Measurements from ENCODE around the gene SFRP2.

SFRP2 gene, protein sequence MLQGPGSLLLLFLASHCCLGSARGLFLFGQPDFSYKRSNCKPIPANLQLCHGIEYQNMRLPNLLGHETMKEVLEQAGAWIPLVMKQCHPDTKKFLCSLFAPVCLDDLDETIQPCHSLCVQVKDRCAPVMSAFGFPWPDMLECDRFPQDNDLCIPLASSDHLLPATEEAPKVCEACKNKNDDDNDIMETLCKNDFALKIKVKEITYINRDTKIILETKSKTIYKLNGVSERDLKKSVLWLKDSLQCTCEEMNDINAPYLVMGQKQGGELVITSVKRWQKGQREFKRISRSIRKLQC

DNA sequence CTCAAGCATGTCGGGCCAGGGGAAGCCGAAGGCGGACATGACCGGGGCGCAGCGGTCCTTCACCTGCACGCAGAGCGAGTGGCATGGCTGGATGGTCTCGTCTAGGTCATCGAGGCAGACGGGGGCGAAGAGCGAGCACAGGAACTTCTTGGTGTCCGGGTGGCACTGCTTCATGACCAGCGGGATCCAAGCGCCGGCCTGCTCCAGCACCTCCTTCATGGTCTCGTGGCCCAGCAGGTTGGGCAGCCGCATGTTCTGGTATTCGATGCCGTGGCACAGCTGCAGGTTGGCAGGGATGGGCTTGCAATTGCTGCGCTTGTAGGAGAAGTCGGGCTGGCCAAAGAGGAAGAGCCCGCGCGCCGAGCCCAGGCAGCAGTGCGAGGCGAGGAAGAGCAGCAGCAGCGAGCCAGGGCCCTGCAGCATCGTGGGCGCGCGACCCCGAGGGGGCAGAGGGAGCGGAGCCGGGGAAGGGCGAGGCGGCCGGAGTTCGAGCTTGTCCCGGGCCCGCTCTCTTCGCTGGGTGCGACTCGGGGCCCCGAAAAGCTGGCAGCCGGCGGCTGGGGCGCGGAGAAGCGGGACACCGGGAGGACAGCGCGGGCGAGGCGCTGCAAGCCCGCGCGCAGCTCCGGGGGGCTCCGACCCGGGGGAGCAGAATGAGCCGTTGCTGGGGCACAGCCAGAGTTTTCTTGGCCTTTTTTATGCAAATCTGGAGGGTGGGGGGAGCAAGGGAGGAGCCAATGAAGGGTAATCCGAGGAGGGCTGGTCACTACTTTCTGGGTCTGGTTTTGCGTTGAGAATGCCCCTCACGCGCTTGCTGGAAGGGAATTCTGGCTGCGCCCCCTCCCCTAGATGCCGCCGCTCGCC, at the start of gene SFRP2:
TSS of gene SFRP2 (minus strand) at position 671 of the 864 bp plus-strand sequence. CDS start at position 423, 248 bp downstream.
- no peak for DNase-seq

DNA sequence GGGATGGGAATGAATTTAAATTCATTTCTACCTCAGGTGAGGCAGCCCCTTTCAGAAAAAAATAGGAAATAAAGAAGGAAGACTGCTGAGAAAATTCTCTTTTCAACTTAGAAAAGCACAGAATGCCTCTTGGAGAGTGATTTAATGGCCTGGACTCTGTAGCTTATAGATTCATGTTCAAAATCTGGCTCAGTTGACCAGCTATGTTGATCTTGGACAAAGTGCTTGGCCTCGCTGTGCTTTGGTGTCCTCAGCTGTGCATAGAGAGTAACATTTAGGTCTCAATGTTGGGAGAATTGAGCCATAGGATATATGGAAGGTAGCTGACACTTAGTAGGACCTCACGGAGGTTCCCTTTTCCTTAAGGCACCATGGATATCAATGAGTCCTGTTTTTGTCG, 49.7 kb upstream of the SFRP2 start:
- DNase-seq: no peak

DNA sequence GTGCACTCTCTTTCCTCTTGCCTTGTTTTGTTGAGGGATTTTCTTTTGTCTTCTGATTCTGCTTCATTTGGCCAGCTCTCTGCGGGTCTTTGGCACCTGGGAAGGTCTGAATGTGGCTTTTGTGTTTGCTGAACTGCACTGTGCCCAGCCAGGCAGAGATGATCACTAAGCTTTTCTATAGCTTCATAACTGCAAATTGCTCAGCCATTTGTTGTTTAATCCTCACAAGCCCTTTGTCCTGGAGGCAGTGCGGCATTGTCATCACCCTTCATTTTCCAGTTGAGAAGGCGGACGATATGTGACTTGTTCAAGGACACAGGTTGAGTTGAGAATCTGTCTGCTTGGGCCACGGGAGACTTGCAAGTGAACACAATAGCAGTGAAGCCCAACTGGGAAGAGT, 46.0 kb upstream of the SFRP2 start:
- DNase-seq: no peak

DNA sequence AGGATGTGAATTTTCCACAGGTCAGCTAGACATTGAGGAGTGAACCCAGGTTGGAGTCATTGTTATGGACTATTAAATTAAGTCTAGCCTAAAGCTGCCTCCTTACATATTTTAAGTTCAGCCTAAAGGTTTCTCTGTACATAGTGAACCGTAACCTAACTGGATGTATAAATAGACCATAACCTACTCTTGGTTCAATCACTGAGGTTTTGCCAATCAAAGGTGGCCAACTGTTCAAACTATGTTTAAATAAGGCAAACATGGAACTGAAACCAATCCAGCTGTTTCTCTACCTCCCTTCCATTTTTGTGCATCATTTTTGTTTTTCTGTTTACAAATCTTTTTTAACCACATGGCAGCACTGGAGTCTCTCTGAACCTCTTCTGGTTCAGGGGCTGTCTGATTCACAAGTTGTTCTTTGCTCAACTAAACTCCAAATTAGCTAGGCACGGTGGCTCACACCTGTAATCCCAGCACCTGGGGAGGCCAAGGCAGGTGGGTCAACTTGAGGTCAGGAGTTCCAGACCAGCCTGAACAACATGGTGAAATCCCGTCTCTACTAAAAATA, 43.9 kb upstream of the SFRP2 start:
- DNase-seq: no peak

DNA sequence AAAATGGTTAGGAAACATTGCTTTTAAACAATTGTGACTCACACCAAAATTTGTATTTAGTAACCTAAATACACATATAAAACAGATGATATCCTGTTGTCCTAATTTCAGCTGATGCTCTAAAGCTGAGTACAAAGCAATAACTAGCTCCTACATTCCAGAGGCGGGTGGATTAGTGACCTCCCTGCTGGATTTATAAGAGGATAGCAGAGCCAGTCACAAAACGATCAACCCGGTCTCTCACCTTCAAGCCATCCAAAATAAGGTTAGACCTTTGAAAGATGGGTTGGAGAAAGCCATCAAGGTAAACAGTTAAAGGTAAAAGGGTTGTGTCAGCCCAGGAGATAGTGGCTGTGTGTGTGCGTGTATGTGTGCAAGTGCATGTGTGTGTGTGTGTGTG, 43.2 kb upstream of the SFRP2 start:
- DNase-seq: no peak

DNA sequence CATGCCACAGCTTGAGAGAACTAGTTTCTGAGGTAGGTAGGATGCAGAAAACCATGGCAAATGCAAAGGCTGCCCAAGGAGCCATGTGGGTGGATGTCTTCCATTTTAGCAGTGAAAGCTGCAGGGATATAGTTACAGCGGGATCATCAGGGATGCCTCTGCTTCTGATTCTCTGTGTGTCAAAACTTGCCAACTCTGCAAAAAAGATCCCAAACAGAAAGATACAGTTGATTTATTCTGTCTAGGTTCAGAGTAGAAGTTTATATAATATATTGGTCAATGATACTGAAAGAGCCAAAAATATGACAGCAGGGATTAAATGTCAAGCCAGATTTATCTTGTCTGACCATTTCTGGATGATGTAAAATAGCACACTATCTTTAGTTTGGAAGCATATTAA, 42.4 kb upstream of the SFRP2 start:
- no peak for DNase-seq

DNA sequence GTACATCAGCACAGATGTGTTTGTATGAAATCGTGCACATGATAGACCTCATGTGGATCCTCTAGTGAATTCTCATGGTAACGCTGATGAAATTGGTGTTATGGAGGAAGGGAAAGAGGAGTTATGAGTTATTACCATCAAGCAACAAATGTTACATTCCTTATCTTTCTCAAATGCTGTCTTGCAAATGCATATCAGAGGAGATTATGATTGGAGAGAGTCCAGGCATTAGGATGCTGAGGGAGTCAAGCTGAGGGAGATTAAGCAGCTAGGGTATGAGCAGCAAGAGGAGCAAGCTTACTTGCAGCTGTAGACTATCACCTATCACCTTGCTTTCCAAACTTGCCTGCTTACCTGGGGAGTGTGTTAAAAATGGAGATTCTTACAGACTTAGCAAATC, 36.8 kb upstream of the SFRP2 start:
- DNase-seq: no peak

DNA sequence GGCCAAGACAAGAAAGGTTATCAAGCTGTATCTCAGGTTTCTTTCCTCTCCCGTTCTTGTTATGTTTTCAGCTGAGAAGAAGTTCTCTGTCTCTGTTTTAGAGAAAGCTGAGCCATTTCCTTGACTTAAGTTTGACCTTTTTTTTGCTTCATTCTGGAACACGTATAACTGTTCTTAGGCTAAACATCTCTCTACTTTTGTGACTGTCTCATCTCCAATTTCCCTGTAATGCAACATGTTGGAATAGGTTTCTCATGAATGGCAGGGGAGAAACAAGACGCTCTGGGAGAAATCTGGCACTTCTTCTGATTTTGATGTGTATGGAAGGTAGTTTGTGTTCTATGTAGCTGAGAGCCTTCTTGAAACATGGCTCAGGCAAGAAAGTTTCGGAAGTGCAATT, 36.2 kb upstream of the SFRP2 start:
- DNase-seq: no peak

DNA sequence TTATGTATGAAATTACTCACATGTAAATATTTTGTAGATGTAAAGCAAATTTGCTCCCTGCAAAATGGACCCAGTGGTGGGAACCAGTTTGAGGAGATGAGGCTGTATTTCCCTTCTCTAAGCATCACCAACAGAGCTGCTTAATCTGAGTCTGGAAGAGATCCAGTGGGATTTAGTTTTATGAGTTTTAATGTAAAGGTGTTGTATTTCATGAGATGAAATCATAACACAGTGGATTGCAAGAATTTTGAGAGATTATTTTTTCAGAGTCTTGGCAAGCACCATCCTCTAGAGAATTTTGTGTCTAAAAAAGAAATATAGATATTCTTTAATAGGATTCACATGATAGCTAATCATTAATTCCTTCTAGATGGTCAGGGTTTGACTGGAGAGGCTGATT, 35.6 kb upstream of the SFRP2 start:
- DNase-seq: no peak

DNA sequence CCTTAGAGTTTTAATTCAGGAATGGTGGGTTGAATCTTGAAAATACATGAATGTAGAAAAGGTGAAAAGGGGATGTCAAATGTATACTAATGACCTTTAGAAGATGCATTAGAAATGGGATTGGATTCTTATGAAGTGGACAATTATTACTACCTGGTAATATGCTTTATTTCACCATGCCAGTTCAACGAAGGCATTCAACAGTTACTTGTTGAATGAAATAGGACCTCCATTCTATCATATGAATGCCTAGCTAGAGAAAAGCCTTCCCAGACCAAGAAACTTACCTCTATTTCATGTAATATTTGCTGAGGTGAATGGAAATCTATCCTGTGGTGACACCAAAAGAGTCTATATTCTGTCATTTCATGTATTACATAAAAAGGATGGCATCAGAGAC, 34.6 kb upstream of the SFRP2 start:
- no peak for DNase-seq

DNA sequence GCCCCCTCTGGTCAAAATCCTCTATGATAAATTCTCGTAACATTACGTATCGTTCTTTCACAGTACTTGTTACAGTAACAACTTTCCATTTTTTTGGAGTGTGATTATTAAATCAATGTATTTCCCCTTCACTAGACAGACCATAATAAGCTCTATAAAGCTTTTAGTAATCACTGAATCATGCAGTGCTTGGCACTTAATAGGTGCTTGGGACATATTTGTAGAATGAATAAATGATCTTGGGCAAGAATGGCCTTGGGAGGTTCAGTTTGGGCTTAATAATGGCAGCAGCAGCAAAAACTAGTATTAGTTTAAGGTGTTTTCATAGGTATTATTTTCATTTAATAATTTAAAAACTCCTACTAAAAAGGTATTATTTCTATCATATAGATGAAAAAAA, 33.4 kb upstream of the SFRP2 start:
- no peak for DNase-seq

DNA sequence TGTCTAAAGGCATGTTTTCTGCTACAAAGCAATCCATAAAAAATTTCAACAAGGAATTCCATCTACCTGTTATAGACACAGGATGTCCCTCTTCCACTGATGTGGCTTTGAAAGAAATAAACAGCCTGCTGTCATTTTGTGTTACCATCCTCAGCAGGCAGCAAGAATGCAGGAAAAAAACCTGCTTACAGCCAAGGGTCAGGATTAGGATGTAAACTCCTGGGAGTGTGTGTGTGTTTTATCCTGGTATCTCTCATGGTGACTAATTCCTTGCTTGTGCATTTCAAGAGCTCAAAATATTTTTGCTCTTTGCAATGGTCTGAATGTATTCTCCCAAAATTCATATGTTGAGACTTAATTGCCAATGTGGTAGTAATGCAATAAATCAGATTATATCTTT, 28.6 kb upstream of the SFRP2 start:
- DNase-seq: no peak

DNA sequence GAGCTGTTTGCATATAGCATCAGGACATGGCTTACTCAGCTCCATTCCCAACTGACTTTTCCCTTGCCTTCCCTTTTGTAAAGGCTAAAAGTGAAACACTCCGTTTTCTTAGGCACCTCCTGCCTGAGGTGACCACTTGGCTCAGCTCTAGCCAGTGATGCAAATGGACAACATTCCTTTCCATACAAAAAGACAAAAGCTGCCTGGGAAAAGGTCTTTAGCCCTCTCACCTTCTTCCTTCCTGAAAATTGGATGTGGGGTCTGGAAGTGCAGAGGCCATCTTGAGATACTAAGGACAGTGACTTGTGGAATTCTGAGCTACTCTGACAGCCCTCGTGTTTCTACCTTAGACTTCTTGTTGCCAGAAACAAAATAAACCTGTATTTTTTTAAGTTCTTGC, 27.7 kb upstream of the SFRP2 start:
- no peak for DNase-seq

DNA sequence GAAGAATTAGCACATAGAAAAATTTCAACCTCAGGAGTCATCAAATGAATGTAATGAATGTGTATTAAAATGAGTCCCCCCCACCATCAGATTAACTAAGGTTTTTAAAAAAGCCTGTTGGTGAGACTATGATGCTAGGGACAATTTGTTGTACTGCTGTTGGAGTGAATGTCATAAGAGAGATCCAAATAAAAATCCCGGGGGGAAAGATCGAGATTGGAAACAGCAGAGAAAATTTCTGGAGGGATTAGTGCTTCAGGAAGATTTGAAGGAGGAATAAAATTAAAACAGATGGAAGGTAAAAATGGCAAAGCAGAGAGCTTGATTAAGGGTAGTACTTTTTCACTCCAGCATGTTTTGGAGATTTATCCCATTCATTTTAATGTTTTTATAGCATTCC, 25.9 kb upstream of the SFRP2 start:
- no peak for DNase-seq

DNA sequence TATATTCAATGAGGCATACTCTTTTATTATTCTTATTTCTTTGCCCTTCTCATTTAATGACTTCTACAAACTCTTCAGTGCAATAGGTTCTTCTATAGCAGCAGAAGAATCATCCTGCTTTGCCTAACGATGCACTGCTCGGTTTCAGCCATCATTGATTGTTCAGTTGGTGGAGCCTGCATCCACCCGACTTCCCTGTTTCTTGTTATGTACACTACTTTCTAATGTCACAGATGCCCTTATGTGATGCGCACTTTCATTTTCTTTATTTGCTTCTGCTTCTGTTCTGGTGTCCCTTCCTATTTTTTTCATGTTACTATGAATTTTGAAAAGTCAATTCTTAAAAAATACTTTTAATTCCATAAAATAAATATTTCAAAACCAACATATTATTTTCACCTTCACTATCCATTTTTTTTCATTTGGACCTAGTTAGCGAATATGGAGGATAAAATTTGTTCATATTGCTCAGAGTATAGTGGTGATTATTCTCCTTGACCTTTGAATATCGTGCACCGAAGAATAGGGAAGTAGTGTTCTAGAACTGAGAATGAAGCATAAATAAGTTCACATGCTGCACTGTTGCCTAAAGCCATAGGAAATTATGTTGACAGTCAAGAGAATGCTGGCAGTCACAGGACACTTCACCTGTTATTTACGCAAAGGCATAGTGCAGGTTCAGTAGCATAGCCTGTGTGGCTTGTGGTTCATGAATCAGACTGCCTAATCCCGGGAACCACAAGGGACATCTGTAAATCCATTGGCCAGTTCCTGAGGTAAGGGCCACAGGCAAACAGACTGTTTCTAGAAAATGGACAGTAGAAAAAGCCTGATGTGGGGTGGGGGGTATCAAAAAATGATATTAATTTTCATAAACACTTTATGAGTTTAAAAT, 21.3 kb upstream of the SFRP2 start:
- DNase-seq: peak; percentile 26

DNA sequence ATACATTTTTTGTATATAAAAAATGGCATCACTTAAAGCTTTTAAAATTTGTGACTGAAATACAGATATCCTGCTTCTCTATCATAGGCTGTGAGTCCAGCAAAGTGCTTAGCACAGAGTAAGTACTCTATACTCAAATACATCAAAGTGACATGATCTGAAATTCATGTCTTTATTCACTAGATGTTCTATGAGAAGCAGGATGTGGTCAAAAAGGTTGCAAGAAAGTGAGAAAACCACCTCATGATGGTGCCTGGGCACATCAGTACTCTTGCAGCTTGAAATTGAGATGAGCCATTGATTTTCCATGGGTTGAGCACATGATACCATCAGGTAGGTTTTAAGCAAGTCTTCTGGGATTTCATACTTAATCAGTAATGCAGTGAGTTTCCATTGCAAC, 20.4 kb upstream of the SFRP2 start:
- DNase-seq: no peak

DNA sequence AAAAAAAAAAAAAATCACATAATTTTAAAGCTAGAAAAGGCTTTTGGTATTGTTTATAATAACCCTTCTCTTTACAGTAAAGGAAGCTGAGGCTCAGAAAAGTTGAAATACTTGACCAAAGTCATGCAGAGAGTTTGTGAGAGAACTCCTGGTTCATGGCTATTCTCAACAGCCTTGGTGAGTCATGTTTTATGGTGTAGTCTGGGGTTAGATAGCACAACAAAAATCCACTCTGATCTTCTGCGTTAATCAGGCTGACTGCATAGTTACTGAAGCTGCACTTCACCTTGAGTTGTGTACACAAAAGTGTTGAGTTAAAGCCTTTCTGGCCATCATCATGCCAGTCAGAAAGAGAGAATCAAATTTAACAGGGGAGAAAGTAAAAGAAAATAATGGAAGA, 19.3 kb upstream of the SFRP2 start:
- no peak for DNase-seq

DNA sequence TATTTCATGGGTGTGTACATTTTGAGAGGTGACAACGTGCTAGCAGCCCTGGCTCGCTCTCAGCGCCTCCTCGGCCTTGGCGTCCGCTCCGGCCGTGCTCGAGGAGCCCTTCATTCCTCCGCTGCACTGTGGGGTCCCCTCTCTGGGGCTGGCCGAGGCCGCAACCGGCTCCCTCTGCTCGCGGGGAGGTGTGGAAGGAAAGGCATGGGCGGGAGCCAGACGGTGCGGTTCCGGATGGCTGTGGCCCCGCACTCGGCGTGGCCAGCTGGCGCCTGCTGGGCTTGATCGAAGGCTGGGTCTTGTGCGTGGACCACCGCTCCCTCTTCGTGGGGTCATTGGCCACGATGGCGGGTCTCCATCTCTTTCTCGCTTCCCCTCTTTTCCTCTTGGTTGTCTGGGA, 17.2 kb upstream of the SFRP2 start:
- no peak for DNase-seq

DNA sequence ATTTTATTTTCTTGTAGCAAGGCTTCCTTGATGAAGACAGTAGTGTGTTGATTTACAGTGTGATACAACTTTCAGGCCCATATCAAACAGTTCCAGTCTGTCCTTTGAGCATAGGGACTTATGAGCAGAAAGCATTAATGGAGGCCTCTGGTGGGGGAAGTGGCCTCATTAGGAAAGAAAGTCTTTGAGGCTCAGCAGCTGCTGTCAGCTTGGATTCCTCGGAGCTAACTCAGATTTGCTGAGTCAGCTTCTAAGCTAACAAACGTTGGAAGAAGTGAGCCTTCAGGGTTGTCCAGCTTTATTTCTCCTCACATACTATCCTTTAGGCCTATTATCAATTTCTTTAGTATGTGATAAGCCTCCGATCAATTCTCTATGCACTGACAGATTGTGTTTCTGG, 15.8 kb upstream of the SFRP2 start:
- DNase-seq: no peak

DNA sequence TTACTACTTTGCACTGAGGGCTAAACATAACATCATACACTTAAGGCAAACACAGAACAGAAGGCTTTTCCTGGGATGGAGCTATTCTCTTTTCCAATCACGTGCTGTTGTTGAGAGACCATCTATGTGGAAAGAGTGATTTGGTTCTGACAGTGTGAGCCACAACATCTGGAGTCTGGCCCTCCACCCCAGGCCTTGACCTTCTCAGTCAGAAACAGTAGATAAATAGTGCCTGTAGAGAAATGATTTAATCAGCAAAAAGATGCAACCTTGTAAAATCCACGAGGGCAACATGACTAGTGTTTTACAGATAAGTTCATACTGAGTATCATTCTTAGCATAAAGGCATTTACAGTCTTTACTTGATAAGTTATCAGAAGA, 10.8 kb upstream of the SFRP2 start:
- DNase-seq: no peak

DNA sequence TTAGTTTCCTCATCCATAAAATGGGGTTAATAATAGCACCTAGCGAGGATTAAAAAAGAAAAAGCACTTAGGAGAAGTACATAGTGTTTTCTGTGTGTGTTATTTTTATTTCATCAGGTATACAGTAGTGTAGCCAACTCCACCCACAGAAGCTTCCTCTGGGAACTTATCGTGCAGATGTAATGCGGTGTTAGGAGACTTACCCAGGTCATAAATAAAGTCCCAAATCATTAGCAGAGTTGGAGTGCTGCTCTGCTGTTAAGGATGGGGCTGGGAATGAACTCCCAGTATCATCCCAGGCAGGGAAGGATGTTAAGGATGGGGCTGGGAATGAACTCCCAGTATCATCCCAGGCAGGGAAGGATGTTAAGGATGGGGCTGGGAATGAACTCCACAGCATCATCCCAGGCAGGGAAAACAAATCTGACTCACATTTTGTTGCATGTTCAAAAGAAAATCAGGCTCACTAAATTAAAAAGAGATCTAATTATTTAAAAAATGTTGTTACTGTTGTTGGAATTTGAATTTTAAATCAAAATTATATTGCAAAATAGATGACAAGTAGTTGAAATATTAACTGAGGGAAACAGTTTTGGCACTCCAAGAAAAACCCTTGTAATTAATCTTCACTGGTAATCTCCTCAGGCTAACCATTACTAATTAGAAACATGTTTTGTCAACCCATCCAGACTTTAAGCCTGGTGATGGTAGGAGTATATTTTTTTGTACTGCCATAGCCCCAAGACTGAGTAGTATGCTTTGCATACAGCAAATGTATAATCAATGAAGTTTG, 10.2 kb upstream of the SFRP2 start:
- DNase-seq: no peak

DNA sequence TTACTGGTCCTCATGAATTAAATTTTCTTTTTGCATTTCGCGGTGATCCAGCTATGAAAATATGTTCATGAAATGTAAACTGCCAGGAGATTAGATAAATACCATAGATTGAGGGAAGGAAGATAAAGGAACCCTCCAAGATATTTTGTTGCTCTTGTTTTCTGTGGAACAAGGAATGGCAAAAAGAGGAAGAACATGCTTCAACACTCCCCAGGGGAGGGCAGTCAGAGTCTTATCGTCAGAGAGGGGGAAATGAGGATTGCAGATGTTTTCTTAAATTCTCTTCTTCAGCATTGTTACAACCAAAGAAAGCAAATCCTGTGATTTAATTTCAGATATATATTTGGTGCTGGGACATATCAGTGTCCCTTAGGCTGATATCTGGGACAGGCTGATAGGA, 9.5 kb upstream of the SFRP2 start:
- no peak for DNase-seq

Measured in suppressor macrophage treated with lipopolysaccharide for 4 hours (primary cell).